IMR-90 (cell line): ENCODE results near the gene SORBS1. TPM values are rescaled to one million over a fixed set of nuclear protein-coding genes. Genes with fewer than 3 reads are reported as not detected.

ENCODE experiments used
- ATAC-seq: fragments of 200-7000 bp; cut with Tn5 transposase; 2 replicates; pipeline ENCODE4 v1.9.1; 2020; ENCODE audit warnings: low read depth, mild to moderate bottlenecking, moderate library complexity
- BruUV-seq: library from RNA; stranded (reverse); fragments of 400-500 nt; replicated peaks from 2 replicates; lab custom pipeline; 2021; lab: Mats Ljungman, UMichigan
- CTCF ChIA-PET: fragments of 300-600 bp; formaldehyde crosslinking; extraction: SDS; loops from one replicate; lab custom pipeline; 2021; ENCODE audit warnings: antibody characterized with exemption; lab: Yijun Ruan, JAX
- POLR2A ChIA-PET: fragments of 300-600 bp; sonication (Branson Sonifier 250); formaldehyde crosslinking; loops from one replicate; lab custom pipeline; 2022; ENCODE audit warnings: antibody characterized with exemption; ENCODE audit not compliant: unreplicated experiment; lab: Charles Lee
- DNase-seq: peaks from one replicate; pipeline ENCODE4 v3.0.0; 2013
- H2AFZ ChIP-seq: replicated peaks from 2 replicates; pipeline ENCODE3; 2013; ENCODE audit warnings: low read length, mild to moderate bottlenecking; ENCODE audit not compliant: poor library complexity
- H2AK5ac ChIP-seq: 2 replicates; pipeline ENCODE4 v1.6.1; 2013; ENCODE audit warnings: low read depth, low read length, inconsistent platforms
- H2AK9ac ChIP-seq: replicated peaks from 2 replicates; pipeline ENCODE3; 2013; ENCODE audit warnings: mild to moderate bottlenecking, low read depth, low read length, moderate library complexity; ENCODE audit not compliant: poor library complexity
- H2BK120ac ChIP-seq: 2 replicates; pipeline ENCODE4 v1.6.1; 2013; ENCODE audit warnings: low read depth, low read length, inconsistent platforms
- H2BK15ac ChIP-seq: 3 replicates; pipeline ENCODE4 v1.6.1; 2013; ENCODE audit warnings: low read depth, low read length, inconsistent platforms
- H2BK20ac ChIP-seq: 2 replicates; pipeline ENCODE4 v1.6.1; 2013; ENCODE audit warnings: low read depth, mild to moderate bottlenecking, inconsistent platforms, low read length, moderate library complexity
- H2BK5ac ChIP-seq: 2 replicates; pipeline ENCODE4 v1.6.1; 2013; ENCODE audit warnings: mild to moderate bottlenecking, low read depth, low read length, inconsistent platforms; ENCODE audit not compliant: poor library complexity, severe bottlenecking
- H3K14ac ChIP-seq: replicated peaks from 2 replicates; pipeline ENCODE4 v1.6.1; 2013; ENCODE audit warnings: low read depth, low read length, inconsistent platforms
- H3K18ac ChIP-seq: 2 replicates; pipeline ENCODE4 v1.6.1; 2013; ENCODE audit warnings: low read depth, low read length, control low read depth
- H3K23ac ChIP-seq: 2 replicates; pipeline ENCODE4 v1.6.1; 2013; ENCODE audit warnings: low read depth, low read length, inconsistent platforms
- H3K27ac ChIP-seq: 2 replicates; pipeline ENCODE4 v1.5.1; 2013; ENCODE audit warnings: mild to moderate bottlenecking, control low read depth, low read length; ENCODE audit not compliant: insufficient read depth
- H3K27me3 ChIP-seq: 2 replicates; pipeline ENCODE4 v1.6.1; 2013; ENCODE audit warnings: low read length; ENCODE audit not compliant: control insufficient read depth, insufficient read depth
- H3K36me3 ChIP-seq: 2 replicates; pipeline ENCODE4 v1.6.1; 2013; ENCODE audit warnings: low read length, mixed read lengths; ENCODE audit not compliant: control insufficient read depth, insufficient read depth
- H3K4ac ChIP-seq: 2 replicates; pipeline ENCODE4 v1.6.1; 2013; ENCODE audit warnings: low read depth, low read length, inconsistent platforms
- H3K4me1 ChIP-seq: 2 replicates; pipeline ENCODE4 v1.6.1; 2013; ENCODE audit warnings: low read length, mixed read lengths; ENCODE audit not compliant: control insufficient read depth, insufficient read depth
- H3K4me2 ChIP-seq: 2 replicates; pipeline ENCODE4 v1.6.1; 2013; ENCODE audit warnings: low read depth, mild to moderate bottlenecking, control low read depth, low read length, moderate library complexity
- H3K4me3 ChIP-seq: 2 replicates; pipeline ENCODE4 v1.5.1; 2013; ENCODE audit warnings: low read depth, mild to moderate bottlenecking, control low read depth, low read length, moderate library complexity; ENCODE audit not compliant: insufficient read depth
- H3K56ac ChIP-seq: 2 replicates; pipeline ENCODE4 v1.6.1; 2013; ENCODE audit warnings: low read length, inconsistent platforms; ENCODE audit not compliant: insufficient read depth; ENCODE audit errors: extremely low read depth
- H3K79me1 ChIP-seq, 2 experiments: 2 replicates each; pipeline ENCODE4 v1.6.1; 2013; ENCODE audit warnings: low read length in 2 of 2, inconsistent platforms in 1 of 2, low read depth in 1 of 2
- H3K9ac ChIP-seq: 2 replicates; pipeline ENCODE4 v1.6.1; 2013; ENCODE audit warnings: low read depth, low read length, control low read depth
- H3K9me1 ChIP-seq: 2 replicates; pipeline ENCODE4 v1.6.1; 2013; ENCODE audit warnings: low read length, inconsistent platforms; ENCODE audit not compliant: insufficient read depth
- H3K9me3 ChIP-seq: 2 replicates; pipeline ENCODE4 v1.6.1; 2013; ENCODE audit warnings: low read length; ENCODE audit not compliant: control insufficient read depth, insufficient read depth
- H4K20me1 ChIP-seq: 2 replicates; pipeline ENCODE4 v1.6.1; 2013; ENCODE audit warnings: low read length, inconsistent platforms; ENCODE audit not compliant: insufficient read depth
- H4K5ac ChIP-seq: 2 replicates; pipeline ENCODE4 v1.6.1; 2013; ENCODE audit warnings: mild to moderate bottlenecking, low read depth, low read length, control low read depth
- H4K8ac ChIP-seq, 2 experiments: 2 replicates each; pipeline ENCODE4 v1.6.1; 2013; ENCODE audit warnings: low read depth in 2 of 2, low read length in 2 of 2, control low read depth in 1 of 2, inconsistent platforms in 1 of 2
- H4K91ac ChIP-seq: 2 replicates; pipeline ENCODE4 v1.6.1; 2013; ENCODE audit warnings: low read depth, low read length, inconsistent platforms; ENCODE audit not compliant: insufficient read depth
- BHLHE40 ChIP-seq: fragments of 150-350 bp; IDR thresholded peaks from 2 replicates; pipeline ENCODE4 v1.6.1; 2016; ENCODE audit warnings: mild to moderate bottlenecking, low read depth, low read length
- CEBPB ChIP-seq: IDR thresholded peaks from 2 replicates; pipeline ENCODE4 v1.6.1; 2012; ENCODE audit warnings: low read depth, low read length, improper control_type of control experiment
- CHD1 ChIP-seq: IDR thresholded peaks from 2 replicates; pipeline ENCODE4 v1.6.1; 2012; ENCODE audit warnings: low read depth, low read length, improper control_type of control experiment
- CTCF ChIP-seq: conservative IDR thresholded peaks from 2 replicates; pipeline ENCODE4 v1.5.1; 2012; ENCODE audit warnings: mild to moderate bottlenecking, low read depth, low read length, improper control_type of control experiment
- ELK1 ChIP-seq: fragments of 150-350 bp; IDR thresholded peaks from 2 replicates; pipeline ENCODE4 v1.6.1; 2016; ENCODE audit warnings: low read depth, mild to moderate bottlenecking, low read length, moderate library complexity, borderline replicate concordance
- FOS ChIP-seq: fragments of 150-350 bp; IDR thresholded peaks from 2 replicates; pipeline ENCODE4 v1.6.1; 2016; ENCODE audit warnings: low read depth, low read length
- MAFK ChIP-seq: IDR thresholded peaks from 2 replicates; pipeline ENCODE4 v1.6.1; 2012; ENCODE audit warnings: low read depth, low read length, improper control_type of control experiment
- MXI1 ChIP-seq: IDR thresholded peaks from 2 replicates; pipeline ENCODE4 v1.6.1; 2012; ENCODE audit warnings: low read depth, mild to moderate bottlenecking, low read length, moderate library complexity, borderline replicate concordance
- NFE2L2 ChIP-seq: fragments of 150-350 bp; IDR thresholded peaks from 2 replicates; pipeline ENCODE4 v1.6.1; 2016; ENCODE audit warnings: low read depth, mild to moderate bottlenecking, low read length
- POLR2A ChIP-seq: IDR thresholded peaks from 2 replicates; pipeline ENCODE4 v1.6.1; 2012; ENCODE audit warnings: mild to moderate bottlenecking, low read depth, low read length
- RAD21 ChIP-seq: IDR thresholded peaks from 2 replicates; pipeline ENCODE4 v1.6.1; 2012; ENCODE audit warnings: low read length, improper control_type of control experiment
- RCOR1 ChIP-seq: IDR thresholded peaks from 2 replicates; pipeline ENCODE4 v1.6.1; 2012; ENCODE audit warnings: mild to moderate bottlenecking, low read length, improper control_type of control experiment; ENCODE audit not compliant: insufficient replicate concordance
- RFX5 ChIP-seq: IDR thresholded peaks from 2 replicates; pipeline ENCODE4 v1.8.0; 2012; ENCODE audit warnings: low read depth, mild to moderate bottlenecking, low read length, moderate library complexity
- SMC3 ChIP-seq: fragments of 150-350 bp; IDR thresholded peaks from 2 replicates; pipeline ENCODE4 v1.6.1; 2016; ENCODE audit warnings: low read depth, mild to moderate bottlenecking, antibody characterized with exemption, low read length, moderate library complexity
- USF2 ChIP-seq: fragments of 150-350 bp; IDR thresholded peaks from 2 replicates; pipeline ENCODE4 v1.6.1; 2017; ENCODE audit warnings: mild to moderate bottlenecking, antibody characterized with exemption, low read length, low read depth
- WGBS, 2 experiments: methylation state at CpG; one replicate each; pipeline versions ENCODE4 v1.1.5 to v1.1.7; 2013; ENCODE audit warnings: missing lambda C conversion rate in 2 of 2; ENCODE audit not compliant: insufficient read length in 1 of 2; ENCODE audit errors: extremely low coverage in 2 of 2; 5-methylcytosine and 5-hydroxymethylcytosine counted together
- dilution Hi-C: fragments of 300-500 bp; cut with HindIII; formaldehyde crosslinking; loops from one replicate; pipeline ENCODE4 v1.14.3; 2018; ENCODE audit warnings: low sequenced_read_pairs; ENCODE audit not compliant: unreplicated experiment
- in situ Hi-C: fragments of 300-500 bp; cut with MboI; formaldehyde crosslinking; loops from 3 replicates; pipeline ENCODE4 v1.14.3; 2019; ENCODE audit warnings: low sequenced_read_pairs, inconsistent platforms, mixed read lengths
- intact Hi-C: fragments of 100-400 bp; cut with micrococcal nuclease; formaldehyde crosslinking; loops from 2 replicates; pipeline ENCODE4 v1.10.0; 2022
- polyA plus RNA-seq, 3 experiments: library from polyadenylated mRNA; depleted of rRNA; stranded (reverse); fragments of >200 nt; gene quantifications; 2 replicates each; pipeline ENCODE4 v1.2.3, GENCODE V29; 2012; ENCODE audit warnings: low replicate concordance in 1 of 3
- total RNA-seq: library from RNA; depleted of rRNA; stranded (reverse); fragments of >200 nt; gene quantifications from 2 replicates; pipeline ENCODE4 v1.2.3, GENCODE V29; 2012

SORBS1 gene
- total and polyA plus RNA-seq, 2 of the 4 experiments (the other 2 are of a cell fraction), result 0.18 to 0.32 TPM

GRCh38 chr10:95335933-95336699, 225.1 kb downstream of the SORBS1 start:
- 0 out of 2 replicates have a peak overlapping the region, but pooled peaks have one; percentile 67 for H3K14ac ChIP-seq
- POLR2A ChIA-PET, result no interaction called here
- intact Hi-C loops, result loop anchor here (2.0 kb wide), 1 partner anchor 45 kb away; the partner anchor contains the start of gene PDLIM1

More at GRCh38 chr10:95335933-95336699, 225.1 kb downstream of the SORBS1 start:
- Histone ChIP-seq H2AK5ac (peak overlapping the region; percentile 92), H3K27me3 (no peaks in the 10 kb centered on the region), H2BK120ac (peak overlapping the region; percentile 100), H3K9me3 (no peaks in the 10 kb centered on the region), H3K9ac (no peak overlapping the region), H3K27ac (peak overlapping the region; percentile 53), H4K20me1 (no peaks in the 10 kb centered on the region), H2BK15ac (peak overlapping the region; percentile 90; the same call in 2 of the 3 replicates), H3K4me1 (peaks cover 29% of the 10 kb centered on the region), H2BK5ac (peak overlapping the region; percentile 38), H3K23ac (no peak overlapping the region), H2BK20ac (peak overlapping the region; percentile 91), H3K56ac (no peak overlapping the region), H4K5ac (peak overlapping the region; percentile 88), H3K4me2 (no peak overlapping the region), H3K9me1 (peaks cover 27% of the 10 kb centered on the region), H3K4ac (peak overlapping the region; percentile 100), H3K4me3 (no peak overlapping the region), H3K36me3 (no peaks in the 10 kb centered on the region), H3K18ac (peak overlapping the region; percentile 92), H3K79me1 (peaks cover 0 to 6% of the 10 kb centered on the region in 2 experiments; a peak in 2 of 4 replicates), H2AK9ac (no peak overlapping the region), H4K8ac (peak overlapping the region; percentile 88 to 90), H4K91ac (peak overlapping the region; percentile 96), H2AFZ (peak overlapping the region; percentile 2)
- in situ Hi-C loops (no loop called here), dilution Hi-C loops (no loop called here)
- DNase-seq (no peak), ATAC-seq (no peak)
- BruUV-seq, result no TSS peak
- WGBS, 2 experiments, result 100% methylated on average over 3 of the region's 19 CpGs; no CpG with 5 or more reads in 1 of the 2 experiments
- CTCF ChIA-PET, result interaction anchor here (0.8 kb wide), 1 partner anchor 48 kb away, joined by 3 read pairs; no protein-coding TSS in a partner anchor
- no peak for TF ChIP-seq CHD1
- TF ChIP-seq CTCF, result no peak
- no peak for TF ChIP-seq ELK1
- TF ChIP-seq RAD21, result no peak
- TF ChIP-seq CEBPB, result no peak
- TF ChIP-seq BHLHE40, result no peak
- no peak for TF ChIP-seq RCOR1
- no peak for TF ChIP-seq FOS
- TF ChIP-seq NFE2L2, result no peak
- TF ChIP-seq MXI1, result no peak
- TF ChIP-seq RFX5, result no peak
- no peak for TF ChIP-seq POLR2A
- no peak for TF ChIP-seq MAFK
- TF ChIP-seq SMC3, result no peak
- no peak for TF ChIP-seq USF2
